GM12873 (cell line): ENCODE results near the gene TBC1D13.

Source experiments
- TF ChIP-seq, protein P1 (sequence below): IDR thresholded peaks from 2 replicates; pipeline ENCODE4 v1.5.1; 2012; ENCODE audit warnings: low read depth, mild to moderate bottlenecking, moderate library complexity, low read length, control low read depth; ENCODE audit not compliant: insufficient read depth; ENCODE audit errors: missing control alignments

TBC1D13 gene

DNA sequence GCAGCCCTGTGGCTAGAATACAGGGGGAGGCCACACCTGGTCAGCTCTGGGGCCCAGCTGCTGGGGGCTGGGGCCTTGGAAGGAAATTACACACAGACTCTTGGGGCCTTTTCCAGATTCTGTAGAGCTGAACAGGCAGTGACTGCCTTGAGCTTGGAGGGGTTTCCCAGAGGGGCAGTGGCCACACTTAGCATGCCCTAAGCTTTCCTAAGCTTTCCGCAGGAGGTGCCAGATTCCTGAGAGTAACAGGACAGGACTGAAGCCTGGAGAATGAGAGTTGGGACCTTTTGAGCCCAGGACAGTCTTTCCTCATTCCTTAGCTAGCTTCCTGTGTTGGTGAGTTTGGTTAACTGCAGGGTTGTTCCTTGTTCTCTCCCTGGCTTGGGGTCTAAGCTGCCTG lies 1.4 kb downstream of the TBC1D13 start:
- TF ChIP-seq, protein P1, sequence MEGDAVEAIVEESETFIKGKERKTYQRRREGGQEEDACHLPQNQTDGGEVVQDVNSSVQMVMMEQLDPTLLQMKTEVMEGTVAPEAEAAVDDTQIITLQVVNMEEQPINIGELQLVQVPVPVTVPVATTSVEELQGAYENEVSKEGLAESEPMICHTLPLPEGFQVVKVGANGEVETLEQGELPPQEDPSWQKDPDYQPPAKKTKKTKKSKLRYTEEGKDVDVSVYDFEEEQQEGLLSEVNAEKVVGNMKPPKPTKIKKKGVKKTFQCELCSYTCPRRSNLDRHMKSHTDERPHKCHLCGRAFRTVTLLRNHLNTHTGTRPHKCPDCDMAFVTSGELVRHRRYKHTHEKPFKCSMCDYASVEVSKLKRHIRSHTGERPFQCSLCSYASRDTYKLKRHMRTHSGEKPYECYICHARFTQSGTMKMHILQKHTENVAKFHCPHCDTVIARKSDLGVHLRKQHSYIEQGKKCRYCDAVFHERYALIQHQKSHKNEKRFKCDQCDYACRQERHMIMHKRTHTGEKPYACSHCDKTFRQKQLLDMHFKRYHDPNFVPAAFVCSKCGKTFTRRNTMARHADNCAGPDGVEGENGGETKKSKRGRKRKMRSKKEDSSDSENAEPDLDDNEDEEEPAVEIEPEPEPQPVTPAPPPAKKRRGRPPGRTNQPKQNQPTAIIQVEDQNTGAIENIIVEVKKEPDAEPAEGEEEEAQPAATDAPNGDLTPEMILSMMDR, result no peak

DNA sequence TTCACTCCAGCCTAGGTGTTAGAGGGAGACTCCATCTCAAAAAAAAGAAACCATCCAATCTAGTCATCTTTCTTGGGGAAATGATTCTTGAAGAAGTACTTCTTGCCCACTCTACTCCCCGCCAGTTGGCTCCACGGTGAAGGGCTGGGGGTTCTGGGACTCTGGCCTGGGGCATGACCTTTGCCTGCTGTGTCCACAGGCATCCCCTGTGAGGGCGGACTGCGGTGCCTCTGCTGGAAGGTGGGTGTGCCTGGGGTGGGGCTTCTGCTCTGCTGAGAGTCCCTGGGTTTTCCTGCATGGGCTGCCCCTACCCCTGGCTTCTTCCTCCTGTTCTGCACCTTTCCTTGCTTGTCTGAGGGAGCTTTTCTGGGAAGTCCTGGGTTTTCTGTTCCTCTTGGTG lies 3.5 kb downstream of the TBC1D13 start:
- TF ChIP-seq, protein P1, result no peak

DNA sequence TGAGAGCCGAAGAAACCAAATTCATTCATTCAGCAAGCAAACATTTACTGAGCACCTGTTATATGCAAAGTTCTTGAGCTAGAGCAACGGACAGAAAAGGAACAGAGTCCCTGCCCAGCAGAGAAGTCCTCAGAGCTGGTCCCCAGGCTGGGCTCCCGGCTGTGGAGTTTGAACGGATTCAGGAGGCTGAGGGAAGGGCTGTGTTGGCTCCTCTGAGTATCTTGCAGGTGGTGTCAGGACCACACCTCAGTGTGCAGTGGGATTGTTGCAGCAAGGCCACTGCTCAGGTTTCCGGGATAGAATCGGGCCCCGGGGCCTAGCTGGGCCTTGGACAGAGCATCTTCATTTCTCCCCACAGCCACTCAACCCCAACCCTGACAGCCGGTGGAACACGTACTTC lies 5.1 kb downstream of the TBC1D13 start:
- TF ChIP-seq, protein P1, result no peak

DNA sequence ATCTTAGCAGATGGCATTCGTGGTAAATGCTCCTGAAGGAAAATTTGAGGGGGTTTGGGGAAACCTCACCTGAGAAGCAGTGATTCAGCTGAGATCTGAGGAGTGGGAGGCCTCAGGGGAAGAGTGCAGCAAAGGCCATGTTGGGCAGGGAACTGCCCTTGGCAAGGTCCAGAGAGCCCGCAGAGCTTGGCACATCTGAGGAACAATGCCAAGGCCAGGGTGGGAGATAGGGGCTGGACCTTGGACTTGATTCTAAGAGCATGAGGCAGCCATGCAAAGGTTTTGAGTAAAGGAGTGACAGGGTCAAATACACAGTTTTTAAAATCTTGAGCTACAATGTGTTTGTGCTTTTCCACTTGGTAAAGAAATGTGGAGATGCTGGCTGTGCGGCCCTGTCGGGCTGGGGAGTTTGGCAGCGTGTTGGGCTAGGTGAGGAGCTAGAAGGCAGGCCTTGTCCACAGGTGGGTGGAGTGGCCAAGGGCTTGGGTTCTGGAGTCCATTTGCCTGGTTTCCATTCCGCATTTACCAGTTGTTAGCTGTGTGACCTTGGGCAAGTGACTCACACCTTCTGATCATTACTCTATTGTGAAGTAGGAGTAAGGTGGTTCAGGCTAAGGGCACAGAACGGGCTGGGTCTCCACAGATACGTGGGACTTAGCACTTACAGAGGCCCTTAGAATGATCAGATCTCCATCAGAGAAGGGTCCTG lies 6.1 kb downstream of the TBC1D13 start:
- TF ChIP-seq, protein P1, result no peak

DNA sequence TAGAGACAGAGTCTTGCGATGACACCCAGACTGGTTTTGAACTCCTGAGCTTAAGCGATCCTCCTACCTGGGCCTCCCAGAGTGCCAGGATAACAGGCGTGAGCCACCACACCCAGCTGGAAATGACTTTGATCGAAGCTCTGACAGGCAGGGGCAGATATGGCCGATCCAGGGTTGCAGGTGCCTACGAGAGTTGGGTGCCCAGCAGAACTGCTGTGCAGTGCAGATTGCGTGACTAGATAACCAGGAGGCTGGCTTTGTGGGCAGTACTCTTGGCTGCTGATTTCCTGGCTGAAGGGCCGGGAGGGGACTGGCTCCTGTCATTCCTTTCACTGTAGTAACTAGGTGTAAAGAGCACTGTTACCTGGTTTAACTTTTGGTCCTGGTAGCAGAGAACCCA lies 11.8 kb downstream of the TBC1D13 start:
- TF ChIP-seq, protein P1, result no peak

DNA sequence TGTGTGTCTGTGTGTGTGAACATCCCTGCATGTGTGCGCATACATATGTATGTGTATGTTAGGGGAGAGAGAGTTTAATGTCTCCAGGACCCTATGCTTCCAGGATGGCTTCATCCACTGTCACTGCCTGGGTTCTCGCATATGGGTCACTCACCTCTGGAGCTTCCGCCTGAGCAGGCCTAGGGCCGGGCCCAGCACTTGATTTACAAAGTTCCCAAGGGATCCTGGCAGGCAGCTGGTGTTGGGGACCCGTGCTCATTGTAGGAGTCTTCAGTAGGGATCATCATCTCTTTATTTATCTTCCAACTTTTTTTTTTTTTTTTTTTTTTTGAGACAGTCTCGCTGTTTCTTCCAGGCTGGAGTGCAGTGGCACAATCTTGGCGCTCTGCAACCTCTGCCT lies 13.0 kb downstream of the TBC1D13 start:
- TF ChIP-seq, protein P1, result no peak

DNA sequence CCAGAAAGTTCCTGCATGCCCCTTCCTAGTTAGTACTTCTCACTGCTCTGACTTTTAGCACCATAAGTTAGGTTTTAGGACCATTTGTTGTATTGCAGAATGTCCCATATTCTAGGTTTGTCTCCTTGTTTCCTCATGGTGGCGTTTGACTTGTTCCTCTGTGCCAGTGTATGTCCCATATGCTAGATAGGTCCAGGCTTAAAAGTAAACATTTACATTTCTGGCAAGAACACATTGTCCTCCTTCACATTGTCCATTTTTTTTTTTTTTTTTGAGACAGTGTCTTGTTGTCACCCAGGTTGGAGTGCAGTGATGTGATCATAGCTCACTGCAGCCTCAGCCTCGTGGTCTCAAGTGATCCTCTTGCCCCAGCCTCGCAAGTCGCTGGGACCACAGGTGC lies 15.4 kb downstream of the TBC1D13 start:
- TF ChIP-seq, protein P1, result no peak
